AG09319 (cell line): ENCODE data around the gene MAPRE2.

Experiments
- DNase-seq: peaks from one replicate; pipeline ENCODE4 v3.0.0-alpha.2; 2010; ENCODE audit warnings: low read depth; ENCODE audit errors: extremely low read depth
- CTCF ChIP-seq: IDR thresholded peaks from 2 replicates; pipeline ENCODE4 v1.5.1; 2011; ENCODE audit warnings: low read depth, mild to moderate bottlenecking, inconsistent platforms, low read length, moderate library complexity

Gene MAPRE2

GRCh38 chr18:35172451-35173035 is 131.3 kb downstream of the MAPRE2 start:
- DNase-seq = no peak
- TF ChIP-seq CTCF = no peak

GRCh38 chr18:35174093-35174731 is 133.0 kb downstream of the MAPRE2 start:
- no peak for DNase-seq
- no peak for TF ChIP-seq CTCF

- no peak for DNase-seq
- no peak for TF ChIP-seq CTCF
These were observed 133.5 kb downstream of the MAPRE2 start for GRCh38 chr18:35174745-35175144.

- TF ChIP-seq CTCF = no peak
- DNase-seq = no peak
These were observed 135.7 kb downstream of the MAPRE2 start for GRCh38 chr18:35176925-35177324.

- DNase-seq = no peak
- TF ChIP-seq CTCF = no peak
These were observed 137.0 kb downstream of the MAPRE2 start for GRCh38 chr18:35178260-35178659.

- DNase-seq = no peak
- no peak for TF ChIP-seq CTCF
These were observed 138.7 kb downstream of the MAPRE2 start for GRCh38 chr18:35179906-35180305.

GRCh38 chr18:35180455-35180854 is 139.2 kb downstream of the MAPRE2 start:
- TF ChIP-seq CTCF = no peak
- no peak for DNase-seq
